BE2C (cell line): ENCODE measurements around the gene CD58.

Experiments
- DNase-seq: peaks from one replicate; pipeline ENCODE4 v3.0.0-alpha.2; 2020
- H3K27me3 ChIP-seq: fragments of 250-450 bp; sonication (Bioruptor Pico); 2 replicates; pipeline ENCODE4 v1.5.1; 2020; ENCODE audit warnings: mild to moderate bottlenecking
- H3K36me3 ChIP-seq: fragments of 250-450 bp; sonication (Bioruptor Pico); 2 replicates; pipeline ENCODE4 v1.5.1; 2020; ENCODE audit warnings: mild to moderate bottlenecking
- H3K4me1 ChIP-seq: fragments of 250-450 bp; sonication (Bioruptor Pico); 2 replicates; pipeline ENCODE4 v1.5.1; 2020
- H3K4me3 ChIP-seq: 2 replicates; pipeline ENCODE4 v1.5.1; 2011; ENCODE audit warnings: low read depth, low read length
- H3K9me3 ChIP-seq: fragments of 250-450 bp; sonication (Bioruptor Pico); 2 replicates; pipeline ENCODE4 v1.5.1; 2020
- CTCF ChIP-seq: IDR thresholded peaks from 2 replicates; pipeline ENCODE4 v1.5.1; 2012; ENCODE audit warnings: mild to moderate bottlenecking, low read depth, low read length

Gene CD58

GRCh38 chr1:116538544-116538943 lies 32.3 kb downstream of the CD58 start:
- Histone ChIP-seq H3K4me3 (no peak overlapping the region), H3K36me3 (no peaks in the 10 kb centered on the region), H3K9me3 (no peaks in the 10 kb centered on the region), H3K27me3 (no peaks in the 10 kb centered on the region), H3K4me1 (peaks cover 7% of the 10 kb centered on the region; the same call in 1 of the 2 replicates)
- no peak for TF ChIP-seq CTCF
- no peak for DNase-seq

GRCh38 chr1:116537898-116538297 lies 32.9 kb downstream of the CD58 start:
- H3K4me3 ChIP-seq, result no peak overlapping the region
- H3K27me3 ChIP-seq, result no peaks in the 10 kb centered on the region
- no peaks in the 10 kb centered on the region for H3K36me3 ChIP-seq
- no peak for DNase-seq
- H3K4me1 ChIP-seq, result peaks cover 7% of the 10 kb centered on the region; the same call in 1 of the 2 replicates
- TF ChIP-seq CTCF, result no peak
- H3K9me3 ChIP-seq, result no peaks in the 10 kb centered on the region

GRCh38 chr1:116537040-116537831 lies 33.6 kb downstream of the CD58 start:
- no peaks in the 10 kb centered on the region for H3K27me3 ChIP-seq
- no peak overlapping the region for H3K4me3 ChIP-seq
- no peaks in the 10 kb centered on the region for H3K9me3 ChIP-seq
- DNase-seq, result no peak
- peaks cover 7% of the 10 kb centered on the region; the same call in 1 of the 2 replicates for H3K4me1 ChIP-seq
- no peaks in the 10 kb centered on the region for H3K36me3 ChIP-seq
- no peak for TF ChIP-seq CTCF

GRCh38 chr1:116534014-116534739 lies 36.6 kb downstream of the CD58 start:
- H3K4me1 ChIP-seq, result peaks cover 7% of the 10 kb centered on the region; the same call in 1 of the 2 replicates
- H3K27me3 ChIP-seq, result no peaks in the 10 kb centered on the region
- no peaks in the 10 kb centered on the region for H3K36me3 ChIP-seq
- TF ChIP-seq CTCF, result no peak
- no peak overlapping the region for H3K4me3 ChIP-seq
- DNase-seq, result no peak
- no peaks in the 10 kb centered on the region for H3K9me3 ChIP-seq

GRCh38 chr1:116533429-116533820 lies 37.4 kb downstream of the CD58 start:
- Histone ChIP-seq H3K36me3 (no peaks in the 10 kb centered on the region), H3K27me3 (no peaks in the 10 kb centered on the region), H3K4me1 (no peaks in the 10 kb centered on the region), H3K9me3 (no peaks in the 10 kb centered on the region), H3K4me3 (no peak overlapping the region)
- TF ChIP-seq CTCF, result no peak
- no peak for DNase-seq
